K562 (cell line): ENCODE data around the gene SLC25A29. TPM values are rescaled to one million over a fixed set of nuclear protein-coding genes. Genes with fewer than 3 reads are reported as not detected.

Experiments
- C11orf30 ChIP-seq: fragments of 450-650 bp; IDR thresholded peaks from 2 replicates; pipeline ENCODE4 v1.6.1; 2016; ENCODE audit warnings: low read depth, mild to moderate bottlenecking
- FOXA3 ChIP-seq, 2 experiments: fragments of 450-650 bp in 1 of 2; sonication (generic) in 1 of 2; formaldehyde crosslinking; IDR thresholded peaks in 1 of 2; conservative IDR thresholded peaks in 1 of 2; 2 replicates each; pipeline versions ENCODE4 v1.4.0 to v1.8.0; 2020 to 2022; ENCODE audit warnings: mild to moderate bottlenecking in 2 of 2, missing genetic modification reagents in 1 of 2
- NR1H2 ChIP-seq: sonication (generic); formaldehyde crosslinking; IDR thresholded peaks from 2 replicates; pipeline ENCODE4 v1.4.0; 2020; ENCODE audit warnings: mild to moderate bottlenecking, missing genetic modification reagents
- OTX1 ChIP-seq: fragments of 450-650 bp; formaldehyde crosslinking; IDR thresholded peaks from 2 replicates; pipeline ENCODE4 v1.4.0; 2022; ENCODE audit warnings: mild to moderate bottlenecking
- SPI1 ChIP-seq: IDR thresholded peaks from 2 replicates; pipeline ENCODE4 v1.6.1; 2011; ENCODE audit warnings: low read depth, low read length, control low read depth, borderline replicate concordance
- XRCC5 ChIP-seq: fragments of 200-400 bp; formaldehyde crosslinking; IDR thresholded peaks from 2 replicates; pipeline ENCODE4 v1.6.1; 2017; ENCODE audit warnings: low read depth, mild to moderate bottlenecking, low read length
- polyA plus RNA-seq, 8 experiments: library from polyadenylated mRNA; depleted of rRNA in 4 of 8; stranded (reverse) in 5 of 8; unstranded in 3 of 8; fragments of >200 nt; fragmentation: Nextera tagmentation in 2 of 8; fragmentation: Illumina TruSeq in 1 of 8; extraction: Ambion mirVana in 2 of 8; extraction: Trizol in 1 of 8; gene quantifications; 2 replicates each; pipeline versions ENCODE4 v1.2.1 to v1.2.3, GENCODE V29; 2011 to 2014; ENCODE audit warnings: inconsistent platforms in 1 of 8, missing spikeins in 1 of 8
- total RNA-seq, 7 experiments: library from RNA; depleted of rRNA in 6 of 7; stranded (reverse); fragments of >200 nt in 6 of 7; fragmentation: Illumina TruSeq in 2 of 7; extraction: Trizol in 2 of 7; gene quantifications; 2 replicates each; pipeline versions ENCODE4 v1.2.1 to v1.2.3, GENCODE V29; 2011 to 2021; ENCODE audit warnings: low replicate concordance in 1 of 7
- TF ChIP-seq, protein P1 (sequence below): sonication (generic); formaldehyde crosslinking; IDR thresholded peaks from 2 replicates; pipeline ENCODE4 v1.8.1; 2023; ENCODE audit warnings: mild to moderate bottlenecking, missing genetic modification reagents
- TF ChIP-seq, protein P2 (sequence below): fragments of 450-650 bp; formaldehyde crosslinking; IDR thresholded peaks from 2 replicates; pipeline ENCODE4 v1.4.0; 2022; ENCODE audit warnings: missing genetic modification characterization

SLC25A29 gene
- total and polyA plus RNA-seq, 9 of the 15 experiments (the other 6 are each of a cell fraction or from before 2014, with no cell fraction given) = 0.07 to 17.5 (median 4.8) TPM

DNA sequence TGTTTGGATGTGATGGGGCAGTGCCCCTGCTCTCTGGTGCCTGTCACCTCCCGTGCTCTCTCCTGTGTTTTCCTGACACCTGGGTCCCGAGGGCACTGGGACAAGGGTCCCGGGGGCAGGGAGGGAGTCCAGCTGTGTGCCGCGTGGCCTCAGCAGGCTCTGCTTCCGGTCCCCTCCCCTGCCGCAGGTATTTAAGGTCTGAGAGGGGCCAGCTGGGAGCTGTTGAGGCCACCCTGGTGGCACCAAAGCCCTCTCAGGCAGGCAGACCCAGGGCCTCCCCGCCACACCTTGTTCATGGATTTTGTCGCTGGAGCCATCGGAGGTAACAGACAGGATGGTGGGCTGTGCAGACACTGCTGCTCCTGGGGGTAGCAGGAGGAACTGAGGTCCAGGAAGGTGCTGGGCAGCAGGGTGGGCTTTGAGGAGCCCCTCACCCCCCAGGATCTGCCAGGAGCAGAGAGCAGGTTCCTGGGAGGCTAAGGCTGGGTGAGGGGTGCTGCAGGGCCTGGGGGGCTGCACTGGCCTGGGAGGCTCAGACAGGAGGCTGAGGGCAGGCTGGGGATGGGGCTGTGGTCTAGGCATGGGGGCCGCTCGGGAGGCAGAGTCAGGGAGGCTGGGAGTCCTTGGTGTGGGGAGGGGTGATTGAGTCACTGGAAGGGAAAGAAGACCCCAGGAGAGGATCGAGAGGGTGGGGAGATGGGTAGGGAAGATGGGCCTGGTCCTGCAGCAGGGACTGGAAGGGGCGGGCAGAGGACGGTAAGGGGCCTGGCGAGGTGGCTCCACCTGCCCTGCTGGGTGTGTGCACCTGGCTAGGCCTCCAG lies 17.1 kb upstream of the SLC25A29 start, which contains the start of gene SLC25A47 (continued):
- TF ChIP-seq, protein P1, sequence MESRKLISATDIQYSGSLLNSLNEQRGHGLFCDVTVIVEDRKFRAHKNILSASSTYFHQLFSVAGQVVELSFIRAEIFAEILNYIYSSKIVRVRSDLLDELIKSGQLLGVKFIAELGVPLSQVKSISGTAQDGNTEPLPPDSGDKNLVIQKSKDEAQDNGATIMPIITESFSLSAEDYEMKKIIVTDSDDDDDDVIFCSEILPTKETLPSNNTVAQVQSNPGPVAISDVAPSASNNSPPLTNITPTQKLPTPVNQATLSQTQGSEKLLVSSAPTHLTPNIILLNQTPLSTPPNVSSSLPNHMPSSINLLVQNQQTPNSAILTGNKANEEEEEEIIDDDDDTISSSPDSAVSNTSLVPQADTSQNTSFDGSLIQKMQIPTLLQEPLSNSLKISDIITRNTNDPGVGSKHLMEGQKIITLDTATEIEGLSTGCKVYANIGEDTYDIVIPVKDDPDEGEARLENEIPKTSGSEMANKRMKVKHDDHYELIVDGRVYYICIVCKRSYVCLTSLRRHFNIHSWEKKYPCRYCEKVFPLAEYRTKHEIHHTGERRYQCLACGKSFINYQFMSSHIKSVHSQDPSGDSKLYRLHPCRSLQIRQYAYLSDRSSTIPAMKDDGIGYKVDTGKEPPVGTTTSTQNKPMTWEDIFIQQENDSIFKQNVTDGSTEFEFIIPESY (CRISPR knock-in tag) = no peak
- TF ChIP-seq OTX1 (no peak), NR1H2 (CRISPR knock-in tag) (no peak), XRCC5 (no peak), FOXA3 (CRISPR knock-in tag; conservative IDR thresholded peaks at IDR 0.05 in 1 of 2, IDR thresholded peaks at IDR 0.05 in 1 of 2) (no peak), SPI1 (no peak), C11orf30 (no peak)
- TF ChIP-seq, protein P2, sequence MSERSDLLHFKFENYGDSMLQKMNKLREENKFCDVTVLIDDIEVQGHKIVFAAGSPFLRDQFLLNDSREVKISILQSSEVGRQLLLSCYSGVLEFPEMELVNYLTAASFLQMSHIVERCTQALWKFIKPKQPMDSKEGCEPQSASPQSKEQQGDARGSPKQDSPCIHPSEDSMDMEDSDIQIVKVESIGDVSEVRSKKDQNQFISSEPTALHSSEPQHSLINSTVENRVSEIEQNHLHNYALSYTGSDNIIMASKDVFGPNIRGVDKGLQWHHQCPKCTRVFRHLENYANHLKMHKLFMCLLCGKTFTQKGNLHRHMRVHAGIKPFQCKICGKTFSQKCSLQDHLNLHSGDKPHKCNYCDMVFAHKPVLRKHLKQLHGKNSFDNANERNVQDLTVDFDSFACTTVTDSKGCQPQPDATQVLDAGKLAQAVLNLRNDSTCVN = no peak
